Cardiac muscle cell (in vitro differentiated cells and primary cell): ENCODE results near the gene MTMR3. TPM values are rescaled to one million over a fixed set of nuclear protein-coding genes. Genes with fewer than 3 reads are reported as not detected.

ENCODE experiments used
- DNase-seq, 2 donors: peaks; one replicate each; pipeline versions ENCODE4 v3.0.0 to v3.0.0-alpha.2; 2010 to 2017; ENCODE audit warnings: low read depth in 1 of 2, low spot score in 1 of 2
- H3K27ac ChIP-seq: fragments of 200-600 bp; sonication (generic); 2 replicates; pipeline ENCODE4 v1.5.1; 2016
- H3K27me3 ChIP-seq: fragments of 200-600 bp; sonication (generic); 2 replicates; pipeline ENCODE4 v1.6.0; 2016; ENCODE audit warnings: control low read depth
- H3K36me3 ChIP-seq: fragments of 200-600 bp; sonication (generic); 2 replicates; pipeline ENCODE4 v1.5.1; 2016; ENCODE audit warnings: control low read depth
- H3K4me1 ChIP-seq: fragments of 200-600 bp; sonication (generic); 2 replicates; pipeline ENCODE4 v1.8.1; 2017; ENCODE audit warnings: low read depth, mild to moderate bottlenecking, mixed run types
- H3K4me3 ChIP-seq: fragments of 200-600 bp; sonication (generic); 2 replicates; pipeline ENCODE4 v1.5.1; 2016; ENCODE audit warnings: mild to moderate bottlenecking
- H3K9me3 ChIP-seq: fragments of 200-600 bp; sonication (generic); 2 replicates; pipeline ENCODE4 v1.5.1; 2017; ENCODE audit warnings: low read depth, mild to moderate bottlenecking, control low read depth
- CTCF ChIP-seq: IDR thresholded peaks from 2 replicates; pipeline ENCODE4 v1.5.1; 2012; ENCODE audit warnings: low read depth, mild to moderate bottlenecking, low read length
- polyA plus RNA-seq: library from polyadenylated mRNA; unstranded; fragments of >200 nt; fragmentation: Nextera tagmentation; extraction: Ambion mirVana; gene quantifications from 2 replicates; pipeline ENCODE4 v1.2.1, GENCODE V29; 2016
- total RNA-seq: library from RNA; depleted of rRNA; stranded (reverse); fragments of >200 nt; gene quantifications from 2 replicates; pipeline ENCODE4 v1.2.3, GENCODE V29; 2016

MTMR3 gene
- total and polyA plus RNA-seq, 2 experiments from 2014 or later: 10.1 to 22.0 TPM

- H3K27ac ChIP-seq: no peak overlapping the region
- no peak for TF ChIP-seq CTCF
- peaks cover 15% of the 10 kb centered on the region for H3K4me1 ChIP-seq
- no peaks in the 10 kb centered on the region for H3K9me3 ChIP-seq
- DNase-seq: no peak
- no peak overlapping the region for H3K4me3 ChIP-seq
- H3K36me3 ChIP-seq: no peaks in the 10 kb centered on the region
- no peaks in the 10 kb centered on the region for H3K27me3 ChIP-seq
Measured at GRCh38 chr22:29912141-29912540, 29.2 kb downstream of the MTMR3 start.

GRCh38 chr22:29912605-29913398 lies 29.8 kb downstream of the MTMR3 start:
- DNase-seq: peak in 1 of 2 donors; percentile 85
- Histone ChIP-seq H3K27ac (no peak overlapping the region), H3K27me3 (no peaks in the 10 kb centered on the region), H3K9me3 (no peaks in the 10 kb centered on the region), H3K36me3 (no peaks in the 10 kb centered on the region), H3K4me3 (no peak overlapping the region), H3K4me1 (peaks cover 8% of the 10 kb centered on the region)
- TF ChIP-seq CTCF: no peak

GRCh38 chr22:29914165-29914564 lies 31.2 kb downstream of the MTMR3 start:
- Histone ChIP-seq H3K4me3 (no peak overlapping the region), H3K4me1 (no peaks in the 10 kb centered on the region), H3K27ac (no peak overlapping the region), H3K36me3 (no peaks in the 10 kb centered on the region), H3K27me3 (no peaks in the 10 kb centered on the region), H3K9me3 (no peaks in the 10 kb centered on the region)
- DNase-seq: peak in 1 of 2 donors; percentile 65
- no peak for TF ChIP-seq CTCF

GRCh38 chr22:29914991-29915533 lies 32.1 kb downstream of the MTMR3 start:
- no peaks in the 10 kb centered on the region for H3K36me3 ChIP-seq
- no peak for DNase-seq
- no peaks in the 10 kb centered on the region for H3K4me1 ChIP-seq
- no peak for TF ChIP-seq CTCF
- no peak overlapping the region for H3K27ac ChIP-seq
- no peak overlapping the region for H3K4me3 ChIP-seq
- no peaks in the 10 kb centered on the region for H3K9me3 ChIP-seq
- no peaks in the 10 kb centered on the region for H3K27me3 ChIP-seq

- Histone ChIP-seq H3K27me3 (no peaks in the 10 kb centered on the region), H3K9me3 (no peaks in the 10 kb centered on the region), H3K4me1 (no peaks in the 10 kb centered on the region), H3K27ac (no peak overlapping the region), H3K4me3 (no peak overlapping the region), H3K36me3 (no peaks in the 10 kb centered on the region)
- TF ChIP-seq CTCF: no peak
- no peak for DNase-seq
Measured at GRCh38 chr22:29916007-29916544, 33.1 kb downstream of the MTMR3 start.
